Stimulated activated CD4-positive, alpha-beta T cell treated with anti-CD3 and anti-CD28 coated beads, Interleukin-15, amount 100 ng/mL, for 24 hours (primary cell): Measurements from ENCODE around the gene ZNF197.
"Not testable (repeated sequence)": the region's sequence is repeated elsewhere in the genome, so short reads cannot be mapped to it uniquely, and the experiment has no call there.

Source experiments
- DNase-seq: peaks from one replicate; pipeline ENCODE4 v3.0.0-alpha.2; 2020

The ZNF197 gene

GRCh38 chr3:44665173-44665572 lies 40.3 kb downstream of the ZNF197 start:
- no peak for DNase-seq

GRCh38 chr3:44666346-44666745 lies 41.5 kb downstream of the ZNF197 start:
- no peak for DNase-seq

GRCh38 chr3:44669760-44670159 lies 44.9 kb downstream of the ZNF197 start:
- DNase-seq = no peak

GRCh38 chr3:44673466-44673865 lies 48.6 kb downstream of the ZNF197 start:
- not testable (repeated sequence) for DNase-seq

- DNase-seq = no peak
Measured at GRCh38 chr3:44674211-44674610, 49.4 kb downstream of the ZNF197 start.

- DNase-seq = no peak
Measured at GRCh38 chr3:44678480-44679116, 53.8 kb downstream of the ZNF197 start.

- no peak for DNase-seq
Measured at GRCh38 chr3:44680921-44681455, 56.2 kb downstream of the ZNF197 start.

GRCh38 chr3:44682182-44682896 lies 57.5 kb downstream of the ZNF197 start:
- no peak for DNase-seq

GRCh38 chr3:44685128-44685800 lies 60.4 kb downstream of the ZNF197 start:
- peak; percentile 77 for DNase-seq

- no peak for DNase-seq
Measured at GRCh38 chr3:44687898-44688297, 63.1 kb downstream of the ZNF197 start.
